H1 (cell line): ENCODE measurements around the gene RBM47. TPM values are rescaled to one million over a fixed set of nuclear protein-coding genes. Genes with fewer than 3 reads are reported as not detected.

Experiments
- CTCF ChIA-PET: fragments of 300-600 bp; sonication (Branson Sonifier 250); formaldehyde crosslinking; loops from one replicate; lab custom pipeline; 2021; ENCODE audit not compliant: partially characterized antibody; lab: Charles Lee
- POLR2A ChIA-PET: fragments of 300-600 bp; sonication (Branson Sonifier 250); formaldehyde crosslinking; loops from one replicate; lab custom pipeline; 2021; ENCODE audit warnings: inconsistent platforms; ENCODE audit not compliant: partially characterized antibody; lab: Charles Lee
- DNase-seq, 2 experiments: peaks; one replicate each; pipeline versions ENCODE4 v3.0.0 to v3.0.0-alpha.2; 2010 to 2022; ENCODE audit warnings: low spot score in 2 of 2, low read depth in 1 of 2, mixed read lengths in 1 of 2
- FAIRE-seq: peaks from 2 replicates; lab custom pipeline; 2011; peaks lifted over from hg19 to GRCh38; lab: Jason Lieb, UNC
- H2AFZ ChIP-seq: 2 replicates; pipeline ENCODE4 v1.8.1; 2012; ENCODE audit warnings: low read length, inconsistent platforms
- H2AK5ac ChIP-seq: 2 replicates; pipeline ENCODE4 v1.6.1; 2013; ENCODE audit warnings: low read depth, low read length
- H2BK120ac ChIP-seq: replicated peaks from 2 replicates; pipeline ENCODE3; 2013; ENCODE audit warnings: low read depth, low read length, inconsistent platforms
- H2BK12ac ChIP-seq: 2 replicates; pipeline ENCODE4 v1.6.1; 2013; ENCODE audit warnings: low read depth, low read length
- H2BK15ac ChIP-seq: 2 replicates; pipeline ENCODE4 v1.6.1; 2013; ENCODE audit warnings: low read length
- H2BK20ac ChIP-seq: 2 replicates; pipeline ENCODE4 v1.6.1; 2013; ENCODE audit warnings: low read length
- H2BK5ac ChIP-seq: 2 replicates; pipeline ENCODE4 v1.6.1; 2013; ENCODE audit warnings: low read depth, low read length
- H3K14ac ChIP-seq: 2 replicates; pipeline ENCODE4 v1.6.1; 2013; ENCODE audit warnings: inconsistent platforms; ENCODE audit not compliant: insufficient read length
- H3K18ac ChIP-seq: 2 replicates; pipeline ENCODE4 v1.6.1; 2013; ENCODE audit warnings: low read length; ENCODE audit errors: extremely low read depth
- H3K23ac ChIP-seq: 2 replicates; pipeline ENCODE4 v1.6.1; 2013; ENCODE audit warnings: inconsistent platforms; ENCODE audit not compliant: insufficient read length
- H3K23me2 ChIP-seq: 2 replicates; pipeline ENCODE4 v1.6.1; 2013; ENCODE audit warnings: low read depth, low read length
- H3K27ac ChIP-seq: 2 replicates; pipeline ENCODE4 v1.6.1; 2011; ENCODE audit warnings: low read depth, low read length, inconsistent platforms
- H3K27me3 ChIP-seq, 4 experiments: replicated peaks in 1 of 4; 1 replicate in 1 of 4; 2 replicates in 3 of 4; pipeline versions ENCODE4 v1.6.1 to v1.8.1; 2011 to 2013; ENCODE audit warnings: low read length in 3 of 4, mild to moderate bottlenecking in 3 of 4, inconsistent platforms in 2 of 4, mixed read lengths in 2 of 4, moderate library complexity in 1 of 4; ENCODE audit not compliant: control insufficient read depth in 3 of 4, insufficient read depth in 3 of 4; ENCODE audit errors: extremely low read depth in 1 of 4
- H3K36me3 ChIP-seq, 4 experiments: 2 replicates each; pipeline versions ENCODE4 v1.6.1 to v1.8.1; 2011 to 2013; ENCODE audit warnings: mild to moderate bottlenecking in 4 of 4, low read length in 3 of 4, moderate library complexity in 2 of 4, control low read depth in 1 of 4, inconsistent platforms in 1 of 4; ENCODE audit not compliant: insufficient read depth in 4 of 4, control insufficient read depth in 2 of 4
- H3K4ac ChIP-seq: replicated peaks from 2 replicates; pipeline ENCODE3; 2013; ENCODE audit warnings: low read length, low read depth, mixed read lengths, inconsistent platforms; ENCODE audit not compliant: insufficient read length
- H3K4me1 ChIP-seq, 4 experiments: replicated peaks in 1 of 4; 1 replicate in 1 of 4; 2 replicates in 3 of 4; pipeline versions ENCODE4 v1.6.1 to v1.8.1; 2011 to 2013; ENCODE audit warnings: low read length in 3 of 4, inconsistent platforms in 2 of 4, mixed read lengths in 1 of 4; ENCODE audit not compliant: insufficient read depth in 4 of 4, control insufficient read depth in 3 of 4
- H3K4me2 ChIP-seq, 2 experiments: 2 replicates each; pipeline versions ENCODE4 v1.6.1 to v1.8.1; 2011 to 2013; ENCODE audit warnings: low read depth in 2 of 2, low read length in 2 of 2, control low read depth in 1 of 2, inconsistent platforms in 1 of 2, mild to moderate bottlenecking in 1 of 2; ENCODE audit not compliant: insufficient read depth in 1 of 2
- H3K4me3 ChIP-seq, 4 experiments: fragments of 200-600, 300-600 bp in 1 of 4; sonication (generic), shearing (Covaris generic), sonication (Bioruptor Twin) in 1 of 4; 2 replicates each; pipeline versions ENCODE4 v1.5.1 to v1.8.1; 2011 to 2016; ENCODE audit warnings: low read length in 4 of 4, low read depth in 3 of 4, control low read depth in 2 of 4, inconsistent platforms in 2 of 4, mild to moderate bottlenecking in 2 of 4, mixed read lengths in 1 of 4, moderate library complexity in 1 of 4; ENCODE audit not compliant: insufficient read depth in 2 of 4; ENCODE audit errors: extremely low read depth in 1 of 4
- H3K56ac ChIP-seq: replicated peaks from 2 replicates; pipeline ENCODE3; 2013; ENCODE audit warnings: low read depth, mild to moderate bottlenecking, mixed read lengths, low read length, inconsistent platforms; ENCODE audit not compliant: insufficient read length
- H3K79me1 ChIP-seq: 2 replicates; pipeline ENCODE4 v1.6.1; 2013; ENCODE audit warnings: low read depth, low read length, control low read depth
- H3K79me2 ChIP-seq, 2 experiments: 2 replicates each; pipeline versions ENCODE4 v1.6.1 to v1.8.1; 2012 to 2013; ENCODE audit warnings: low read length in 2 of 2, mild to moderate bottlenecking in 2 of 2, inconsistent platforms in 1 of 2; ENCODE audit not compliant: insufficient read depth in 2 of 2, control insufficient read depth in 1 of 2
- H3K9ac ChIP-seq, 4 experiments: replicated peaks in 1 of 4; 1 replicate in 1 of 4; 2 replicates in 3 of 4; pipeline versions ENCODE4 v1.6.1 to v1.8.1; 2011 to 2013; ENCODE audit warnings: low read depth in 3 of 4, low read length in 3 of 4, control low read depth in 2 of 4, mild to moderate bottlenecking in 2 of 4, moderate library complexity in 2 of 4, inconsistent platforms in 1 of 4; ENCODE audit errors: extremely low read depth in 1 of 4
- H3K9me3 ChIP-seq, 2 experiments: 2 replicates each; pipeline versions ENCODE4 v1.6.1 to v1.8.1; 2012 to 2013; ENCODE audit warnings: mild to moderate bottlenecking in 2 of 2, moderate library complexity in 2 of 2, control low read depth in 1 of 2, inconsistent platforms in 1 of 2, low read depth in 1 of 2, low read length in 1 of 2, mixed read lengths in 1 of 2; ENCODE audit not compliant: insufficient read depth in 2 of 2
- H4K20me1 ChIP-seq, 2 experiments: replicated peaks in 1 of 2; 2 replicates each; pipeline versions ENCODE3 to v1.8.1; 2011 to 2013; ENCODE audit warnings: inconsistent platforms in 2 of 2, low read length in 2 of 2, mild to moderate bottlenecking in 1 of 2; ENCODE audit not compliant: insufficient read depth in 2 of 2, control insufficient read depth in 1 of 2
- H4K5ac ChIP-seq: 2 replicates; pipeline ENCODE4 v1.6.1; 2013; ENCODE audit warnings: low read length, low read depth, mixed read lengths, inconsistent platforms; ENCODE audit not compliant: insufficient read length
- H4K8ac ChIP-seq: 2 replicates; pipeline ENCODE4 v1.8.0; 2013; ENCODE audit warnings: mild to moderate bottlenecking, moderate library complexity, low read length, inconsistent platforms; ENCODE audit not compliant: insufficient read depth; ENCODE audit errors: extremely low read depth
- H4K91ac ChIP-seq: replicated peaks from 2 replicates; pipeline ENCODE3; 2013; ENCODE audit warnings: low read length, mixed read lengths, inconsistent platforms; ENCODE audit not compliant: insufficient read length
- ATF3 ChIP-seq: IDR thresholded peaks from 2 replicates; pipeline ENCODE4 v1.6.1; 2011; ENCODE audit warnings: low read depth, mild to moderate bottlenecking, low read length; ENCODE audit not compliant: insufficient read depth
- CBX5 ChIP-seq: fragments of 300-800, 300-1000 bp; sonication (generic); IDR thresholded peaks from 2 replicates; pipeline ENCODE4 v1.7.1; 2016; ENCODE audit warnings: antibody characterized with exemption, low read length, low read depth
- CHD1 ChIP-seq: IDR thresholded peaks from 2 replicates; pipeline ENCODE4 v1.6.1; 2012; ENCODE audit warnings: low read depth, low read length, improper control_type of control experiment
- CHD2 ChIP-seq: IDR thresholded peaks from 2 replicates; pipeline ENCODE4 v1.6.1; 2012; ENCODE audit warnings: low read length, improper control_type of control experiment
- CTBP2 ChIP-seq: IDR thresholded peaks from 2 replicates; pipeline ENCODE4 v1.7.0; 2011; ENCODE audit warnings: borderline replicate concordance, mild to moderate bottlenecking, moderate library complexity, mixed read lengths, low read length; ENCODE audit not compliant: insufficient read depth, insufficient read length
- EP300 ChIP-seq, 2 experiments: IDR thresholded peaks; 1 replicate in 1 of 2; 2 replicates in 1 of 2; pipeline ENCODE4 v1.6.1; 2011 to 2012; ENCODE audit warnings: low read depth in 2 of 2, low read length in 2 of 2, mild to moderate bottlenecking in 2 of 2, borderline replicate concordance in 1 of 2, inconsistent platforms in 1 of 2, moderate library complexity in 1 of 2
- JUN ChIP-seq: IDR thresholded peaks from 2 replicates; pipeline ENCODE4 v1.6.1; 2011; ENCODE audit warnings: low read depth, mild to moderate bottlenecking, improper control_type of control experiment, low read length
- MAX ChIP-seq: IDR thresholded peaks from 2 replicates; pipeline ENCODE4 v1.6.1; 2012; ENCODE audit warnings: inconsistent platforms
- POLR2A ChIP-seq, 2 experiments: IDR thresholded peaks; 1 replicate in 1 of 2; 2 replicates in 1 of 2; pipeline ENCODE4 v1.6.1; 2011; ENCODE audit warnings: low read depth in 2 of 2, low read length in 2 of 2, mild to moderate bottlenecking in 2 of 2; ENCODE audit errors: control extremely low read depth in 1 of 2
- RNF2 ChIP-seq: fragments of 200-900, 300-1000 bp; sonication (generic); IDR thresholded peaks from 2 replicates; pipeline ENCODE4 v1.7.1; 2016; ENCODE audit warnings: borderline replicate concordance, low read depth, mild to moderate bottlenecking, antibody characterized with exemption, low read length; ENCODE audit not compliant: poor library complexity, severe bottlenecking; ENCODE audit errors: missing control alignments
- SP4 ChIP-seq: IDR thresholded peaks from 2 replicates; pipeline ENCODE4 v1.6.1; 2012; ENCODE audit warnings: low read length, inconsistent platforms
- TEAD4 ChIP-seq: IDR thresholded peaks from 2 replicates; pipeline ENCODE4 v1.6.1; 2012; ENCODE audit warnings: low read depth, low read length, inconsistent platforms, mixed read lengths
- WGBS, 2 experiments: shearing (Covaris generic) in 1 of 2; methylation state at CpG; one replicate each; pipeline versions ENCODE4 v1.1.6 to v1.1.7; 2013 to 2015; ENCODE audit warnings: low lambda C conversion rate in 2 of 2, mixed read lengths in 2 of 2, inconsistent platforms in 1 of 2, low coverage in 1 of 2, missing lambda C conversion rate in 1 of 2; ENCODE audit not compliant: insufficient replicate concordance in 2 of 2, insufficient coverage in 1 of 2, insufficient read length in 1 of 2; ENCODE audit errors: extremely low coverage in 1 of 2, missing lambda C conversion rate in 1 of 2; 5-methylcytosine and 5-hydroxymethylcytosine counted together
- polyA plus RNA-seq, 7 experiments: library from polyadenylated mRNA; depleted of rRNA in 3 of 7; stranded (reverse) in 5 of 7; unstranded in 2 of 7; fragments of >200 nt in 5 of 7; fragments of 200-250 nt in 2 of 7; gene quantifications; 1 replicate in 5 of 7; 2 replicates in 1 of 7; 4 replicates in 1 of 7; pipeline versions ENCODE4 v1.2.1 to v1.2.3, GENCODE V29; 2011 to 2013; ENCODE audit warnings: missing spikeins in 2 of 7, mixed read lengths in 2 of 7
- total RNA-seq: library from RNA; stranded (reverse); fragmentation: NEBNext Ultra II Directional; extraction: Animal tissue kit (Norgen Biotek cat#: 25700); gene quantifications from 2 replicates; pipeline ENCODE4 v1.2.1, GENCODE V29; 2021

The RBM47 gene
- total and polyA plus RNA-seq, 2 of the 8 experiments (the other 6 are each of a cell fraction or from before 2014, with no cell fraction given), result 42.8 to 78.9 TPM

GRCh38 chr4:40402556-40402955 lies 227.1 kb downstream of the RBM47 start:
- H3K4me1 ChIP-seq, result peaks cover 0 to 3% (median 1%) of the 10 kb centered on the region in 4 experiments; a peak in 3 of 7 replicates
- H2BK120ac ChIP-seq, result no peak overlapping the region
- H3K4ac ChIP-seq, result no peak overlapping the region
- H3K4me3 ChIP-seq, result no peak overlapping the region
- no peak overlapping the region for H4K5ac ChIP-seq
- H4K20me1 ChIP-seq, result no peaks in the 10 kb centered on the region
- H3K9me3 ChIP-seq, result peaks cover 8 to 13% of the 10 kb centered on the region in 2 experiments
- no peak for FAIRE-seq
- TF ChIP-seq MAX (no peak), RNF2 (no peak), POLR2A (IDR thresholded peaks at IDR 0.05; ENCODE audit: control extremely low read depth in 1 of 2, low read depth in 2 of 2, low read length in 2 of 2) (no peak), SP4 (no peak), EP300 (IDR thresholded peaks at IDR 0.05; ENCODE audit: borderline replicate concordance in 1 of 2, low read depth in 2 of 2, low read length in 2 of 2) (no peak), CTBP2 (no peak), JUN (no peak), CHD2 (no peak), ATF3 (no peak), TEAD4 (no peak), CBX5 (no peak), CHD1 (no peak)
- no peak overlapping the region for H2BK20ac ChIP-seq
- H3K79me1 ChIP-seq, result no peaks in the 10 kb centered on the region
- no peak overlapping the region for H2BK12ac ChIP-seq
- no peaks in the 10 kb centered on the region for H3K23me2 ChIP-seq
- no peak overlapping the region for H2BK15ac ChIP-seq
- H3K27ac ChIP-seq, result no peak overlapping the region
- no peak overlapping the region for H3K9ac ChIP-seq
- no peak overlapping the region for H3K23ac ChIP-seq
- POLR2A ChIA-PET, result interaction anchor here (0.8 kb wide), 1 partner anchor 8 kb away, joined by 3 read pairs; no protein-coding TSS in a partner anchor
- no peak overlapping the region for H3K56ac ChIP-seq
- H4K91ac ChIP-seq, result no peak overlapping the region
- H3K18ac ChIP-seq, result no peak overlapping the region
- H4K8ac ChIP-seq, result no peak overlapping the region
- 92% methylated on average over 1 of the region's 1 CpG; no CpG with 5 or more reads in 1 of the 2 experiments for WGBS, 2 experiments
- CTCF ChIA-PET, result interaction anchor here (1.4 kb wide), 2 partner anchors 9 to 14 kb away, joined by 3 to 6 read pairs; no protein-coding TSS in a partner anchor
- no peak overlapping the region for H3K14ac ChIP-seq
- H2AK5ac ChIP-seq, result no peak overlapping the region
- no peak overlapping the region for H2AFZ ChIP-seq
- no peak for DNase-seq
- no peaks in the 10 kb centered on the region for H3K79me2 ChIP-seq
- H3K4me2 ChIP-seq, result no peak overlapping the region
- no peaks in the 10 kb centered on the region for H3K27me3 ChIP-seq
- H2BK5ac ChIP-seq, result no peak overlapping the region
- H3K36me3 ChIP-seq, result 0 out of 8 replicates have a peak, but pooled peaks cover 0 to 2% (median 0%) of the 10 kb centered on the region in 4 experiments
